Right lobe of liver (tissue), 4 donors: Measurements from ENCODE around the gene CLSTN3.

Experiments
- CTCF ChIP-seq, 4 donors: fragments of 200-600 bp in 3 of 4; fragments of 450-650 bp in 1 of 4; IDR thresholded peaks; one replicate each; pipeline versions ENCODE4 v1.5.1 to v1.8.0; 2016 to 2022; ENCODE audit warnings: antibody characterized with exemption in 4 of 4, mild to moderate bottlenecking in 2 of 4
- POLR2A ChIP-seq: fragments of 450-650 bp; IDR thresholded peaks from one replicate; pipeline ENCODE4 v1.6.1; 2017; ENCODE audit warnings: antibody characterized with exemption, mild to moderate bottlenecking
- donor health status: DM: no; HTN: no; CAD: no.
- donor health status: DM: no; HTN: no; CAD: no.
- donor health status: DM: no; HTN: yes; CAD: no.

DNA sequence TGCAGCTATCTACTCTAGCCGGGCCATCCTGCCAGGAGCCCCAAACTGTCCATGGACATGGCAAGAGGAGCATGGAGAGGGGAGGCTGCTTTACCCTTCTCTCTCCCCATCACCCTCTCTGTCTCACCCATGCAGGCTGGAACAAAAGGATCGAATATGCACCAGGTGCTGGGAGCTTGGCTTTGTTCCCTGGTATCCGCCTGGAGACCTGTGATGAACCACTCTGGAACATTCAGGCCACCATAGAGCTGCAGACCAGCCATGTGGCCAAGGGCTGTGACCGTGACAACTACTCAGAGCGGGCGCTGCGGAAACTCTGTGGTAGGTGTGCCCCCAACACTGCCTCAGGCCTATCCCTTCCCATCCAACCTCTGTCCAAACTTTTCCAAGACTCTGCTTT lies 5.9 kb downstream of the CLSTN3 start:
- TF ChIP-seq CTCF (IDR thresholded peaks at IDR 0.05) (no peak), POLR2A (no peak)
